Hematopoietic multipotent progenitor cell treated with erythropoietin and hydrocortisone succinate and interleukin-3 and kit ligand, for 15 days (in vitro differentiated cells): ENCODE results near the gene CAMK2B.

Experiments
- DNase-seq: peaks from one replicate; pipeline ENCODE4 v3.0.0-alpha.2; 2015; ENCODE audit warnings: low spot score

The CAMK2B gene

GRCh38 chr7:44286618-44287487 lies 38.5 kb downstream of the CAMK2B start:
- DNase-seq, result no peak

GRCh38 chr7:44286182-44286617 lies 39.2 kb downstream of the CAMK2B start:
- DNase-seq, result no peak

GRCh38 chr7:44285561-44285960 lies 39.8 kb downstream of the CAMK2B start:
- no peak for DNase-seq

GRCh38 chr7:44284881-44285541 lies 40.4 kb downstream of the CAMK2B start:
- DNase-seq, result no peak

GRCh38 chr7:44284216-44284615 lies 41.2 kb downstream of the CAMK2B start:
- DNase-seq, result no peak

- DNase-seq, result no peak
Measured at GRCh38 chr7:44283381-44284211, 41.8 kb downstream of the CAMK2B start.

- no peak for DNase-seq
Measured at GRCh38 chr7:44282601-44283171, 42.7 kb downstream of the CAMK2B start.

- no peak for DNase-seq
Measured at GRCh38 chr7:44281811-44282600, 43.4 kb downstream of the CAMK2B start.

- DNase-seq, result no peak
Measured at GRCh38 chr7:44280993-44281721, 44.2 kb downstream of the CAMK2B start.

- no peak for DNase-seq
Measured at GRCh38 chr7:44280636-44280992, 44.8 kb downstream of the CAMK2B start.

- no peak for DNase-seq
Measured at GRCh38 chr7:44279731-44280505, 45.5 kb downstream of the CAMK2B start.

- no peak for DNase-seq
Measured at GRCh38 chr7:44279286-44279685, 46.1 kb downstream of the CAMK2B start.

- no peak for DNase-seq
Measured at GRCh38 chr7:44278451-44279161, 46.8 kb downstream of the CAMK2B start.

GRCh38 chr7:44277851-44278250 lies 47.5 kb downstream of the CAMK2B start:
- no peak for DNase-seq

- no peak for DNase-seq
Measured at GRCh38 chr7:44277391-44277790, 48.0 kb downstream of the CAMK2B start.

- no peak for DNase-seq
Measured at GRCh38 chr7:44276571-44277221, 48.7 kb downstream of the CAMK2B start.

- no peak for DNase-seq
Measured at GRCh38 chr7:44275957-44276570, 49.3 kb downstream of the CAMK2B start.

- DNase-seq, result no peak
Measured at GRCh38 chr7:44275146-44275545, 50.2 kb downstream of the CAMK2B start.
